GM23338 (cell line): ENCODE results near the gene ROGDI. TPM values are rescaled to one million over a fixed set of nuclear protein-coding genes. Genes with fewer than 3 reads are reported as not detected.

Source experiments
- EZH2 ChIP-seq: fragments of 200-600 bp; sonication (generic); IDR thresholded peaks from one replicate; pipeline ENCODE4 v1.8.0; 2017; ENCODE audit warnings: antibody characterized with exemption, mild to moderate bottlenecking, low read depth; ENCODE audit not compliant: unreplicated experiment
- POLR2AphosphoS5 ChIP-seq: IDR thresholded peaks from 2 replicates; pipeline ENCODE4 v1.6.1; 2016; ENCODE audit warnings: antibody characterized with exemption, low read depth
- STAT1 ChIP-seq: IDR thresholded peaks from one replicate; pipeline ENCODE4 v1.6.1; 2016; ENCODE audit warnings: antibody characterized with exemption; ENCODE audit not compliant: unreplicated experiment
- ZNF331 ChIP-seq: fragments of 250-450 bp; sonication (Bioruptor Pico); IDR thresholded peaks from 2 replicates; pipeline ENCODE4 v1.5.0; 2020; ENCODE audit warnings: low read depth, mild to moderate bottlenecking, moderate library complexity
- polyA plus RNA-seq: library from polyadenylated mRNA; unstranded; fragments of >200 nt; fragmentation: Nextera tagmentation; extraction: Ambion mirVana; gene quantifications from 2 replicates; pipeline ENCODE4 v1.2.1, GENCODE V29; 2016
- total RNA-seq: library from RNA; depleted of rRNA; stranded (reverse); fragments of >200 nt; shearing (Covaris generic); gene quantifications from 2 replicates; pipeline ENCODE4 v1.2.3, GENCODE V29; 2014
- TF ChIP-seq, protein P1 (sequence below): fragments of 250-450 bp; sonication (Bioruptor Pico); IDR thresholded peaks from 2 replicates; pipeline ENCODE4 v1.5.0; 2020; ENCODE audit warnings: mild to moderate bottlenecking, moderate library complexity
- TF ChIP-seq, protein P2 (sequence below): IDR thresholded peaks from 2 replicates; pipeline ENCODE4 v1.6.1; 2016; ENCODE audit warnings: antibody characterized with exemption
- TF ChIP-seq, protein P3 (sequence below): IDR thresholded peaks from one replicate; pipeline ENCODE4 v1.6.1; 2018; ENCODE audit warnings: antibody characterized with exemption; ENCODE audit not compliant: unreplicated experiment

The ROGDI gene
- total and polyA plus RNA-seq, 2 experiments from 2014 or later = 30.3 to 38.8 TPM

DNA sequence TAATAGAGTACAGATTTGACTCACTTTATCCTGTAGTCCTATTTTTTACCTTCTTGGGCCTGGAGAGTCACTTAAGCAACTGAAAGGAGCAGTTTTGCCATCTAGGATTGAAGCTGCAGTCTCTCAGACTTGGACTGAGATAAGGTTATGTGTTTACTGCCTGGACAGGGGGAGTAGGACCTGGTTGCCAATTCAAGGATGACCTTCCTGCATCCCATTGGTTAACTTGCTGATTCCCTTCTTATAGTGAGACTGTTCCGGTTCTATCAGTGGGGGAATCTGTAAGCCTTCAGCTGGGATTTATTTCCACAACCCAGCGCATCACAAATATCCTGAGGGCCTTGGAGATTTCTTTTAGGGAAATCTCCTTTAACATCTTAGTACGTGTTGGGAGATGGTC is 47.8 kb upstream of the ROGDI start (continued):
- TF ChIP-seq, protein P1, sequence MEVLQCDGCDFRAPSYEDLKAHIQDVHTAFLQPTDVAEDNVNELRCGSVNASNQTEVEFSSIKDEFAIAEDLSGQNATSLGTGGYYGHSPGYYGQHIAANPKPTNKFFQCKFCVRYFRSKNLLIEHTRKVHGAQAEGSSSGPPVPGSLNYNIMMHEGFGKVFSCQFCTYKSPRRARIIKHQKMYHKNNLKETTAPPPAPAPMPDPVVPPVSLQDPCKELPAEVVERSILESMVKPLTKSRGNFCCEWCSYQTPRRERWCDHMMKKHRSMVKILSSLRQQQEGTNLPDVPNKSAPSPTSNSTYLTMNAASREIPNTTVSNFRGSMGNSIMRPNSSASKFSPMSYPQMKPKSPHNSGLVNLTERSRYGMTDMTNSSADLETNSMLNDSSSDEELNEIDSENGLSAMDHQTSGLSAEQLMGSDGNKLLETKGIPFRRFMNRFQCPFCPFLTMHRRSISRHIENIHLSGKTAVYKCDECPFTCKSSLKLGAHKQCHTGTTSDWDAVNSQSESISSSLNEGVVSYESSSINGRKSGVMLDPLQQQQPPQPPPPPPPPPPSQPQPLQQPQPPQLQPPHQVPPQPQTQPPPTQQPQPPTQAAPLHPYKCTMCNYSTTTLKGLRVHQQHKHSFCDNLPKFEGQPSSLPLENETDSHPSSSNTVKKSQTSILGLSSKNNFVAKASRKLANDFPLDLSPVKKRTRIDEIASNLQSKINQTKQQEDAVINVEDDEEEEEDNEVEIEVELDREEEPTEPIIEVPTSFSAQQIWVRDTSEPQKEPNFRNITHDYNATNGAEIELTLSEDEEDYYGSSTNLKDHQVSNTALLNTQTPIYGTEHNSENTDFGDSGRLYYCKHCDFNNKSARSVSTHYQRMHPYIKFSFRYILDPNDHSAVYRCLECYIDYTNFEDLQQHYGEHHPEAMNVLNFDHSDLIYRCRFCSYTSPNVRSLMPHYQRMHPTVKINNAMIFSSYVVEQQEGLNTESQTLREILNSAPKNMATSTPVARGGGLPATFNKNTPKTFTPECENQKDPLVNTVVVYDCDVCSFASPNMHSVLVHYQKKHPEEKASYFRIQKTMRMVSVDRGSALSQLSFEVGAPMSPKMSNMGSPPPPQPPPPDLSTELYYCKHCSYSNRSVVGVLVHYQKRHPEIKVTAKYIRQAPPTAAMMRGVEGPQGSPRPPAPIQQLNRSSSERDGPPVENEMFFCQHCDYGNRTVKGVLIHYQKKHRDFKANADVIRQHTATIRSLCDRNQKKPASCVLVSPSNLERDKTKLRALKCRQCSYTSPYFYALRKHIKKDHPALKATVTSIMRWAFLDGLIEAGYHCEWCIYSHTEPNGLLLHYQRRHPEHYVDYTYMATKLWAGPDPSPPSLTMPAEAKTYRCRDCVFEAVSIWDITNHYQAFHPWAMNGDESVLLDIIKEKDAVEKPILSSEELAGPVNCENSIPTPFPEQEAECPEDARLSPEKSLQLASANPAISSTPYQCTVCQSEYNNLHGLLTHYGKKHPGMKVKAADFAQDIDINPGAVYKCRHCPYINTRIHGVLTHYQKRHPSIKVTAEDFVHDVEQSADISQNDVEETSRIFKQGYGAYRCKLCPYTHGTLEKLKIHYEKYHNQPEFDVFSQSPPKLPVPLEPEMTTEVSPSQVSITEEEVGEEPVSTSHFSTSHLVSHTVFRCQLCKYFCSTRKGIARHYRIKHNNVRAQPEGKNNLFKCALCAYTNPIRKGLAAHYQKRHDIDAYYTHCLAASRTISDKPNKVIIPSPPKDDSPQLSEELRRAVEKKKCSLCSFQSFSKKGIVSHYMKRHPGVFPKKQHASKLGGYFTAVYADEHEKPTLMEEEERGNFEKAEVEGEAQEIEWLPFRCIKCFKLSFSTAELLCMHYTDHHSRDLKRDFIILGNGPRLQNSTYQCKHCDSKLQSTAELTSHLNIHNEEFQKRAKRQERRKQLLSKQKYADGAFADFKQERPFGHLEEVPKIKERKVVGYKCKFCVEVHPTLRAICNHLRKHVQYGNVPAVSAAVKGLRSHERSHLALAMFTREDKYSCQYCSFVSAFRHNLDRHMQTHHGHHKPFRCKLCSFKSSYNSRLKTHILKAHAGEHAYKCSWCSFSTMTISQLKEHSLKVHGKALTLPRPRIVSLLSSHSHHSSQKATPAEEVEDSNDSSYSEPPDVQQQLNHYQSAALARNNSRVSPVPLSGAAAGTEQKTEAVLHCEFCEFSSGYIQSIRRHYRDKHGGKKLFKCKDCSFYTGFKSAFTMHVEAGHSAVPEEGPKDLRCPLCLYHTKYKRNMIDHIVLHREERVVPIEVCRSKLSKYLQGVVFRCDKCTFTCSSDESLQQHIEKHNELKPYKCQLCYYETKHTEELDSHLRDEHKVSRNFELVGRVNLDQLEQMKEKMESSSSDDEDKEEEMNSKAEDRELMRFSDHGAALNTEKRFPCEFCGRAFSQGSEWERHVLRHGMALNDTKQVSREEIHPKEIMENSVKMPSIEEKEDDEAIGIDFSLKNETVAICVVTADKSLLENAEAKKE (CRISPR knock-in tag) = no peak
- no peak for TF ChIP-seq POLR2AphosphoS5
- TF ChIP-seq EZH2 = no peak
- no peak for TF ChIP-seq STAT1
- no peak for TF ChIP-seq ZNF331
- TF ChIP-seq, protein P2, sequence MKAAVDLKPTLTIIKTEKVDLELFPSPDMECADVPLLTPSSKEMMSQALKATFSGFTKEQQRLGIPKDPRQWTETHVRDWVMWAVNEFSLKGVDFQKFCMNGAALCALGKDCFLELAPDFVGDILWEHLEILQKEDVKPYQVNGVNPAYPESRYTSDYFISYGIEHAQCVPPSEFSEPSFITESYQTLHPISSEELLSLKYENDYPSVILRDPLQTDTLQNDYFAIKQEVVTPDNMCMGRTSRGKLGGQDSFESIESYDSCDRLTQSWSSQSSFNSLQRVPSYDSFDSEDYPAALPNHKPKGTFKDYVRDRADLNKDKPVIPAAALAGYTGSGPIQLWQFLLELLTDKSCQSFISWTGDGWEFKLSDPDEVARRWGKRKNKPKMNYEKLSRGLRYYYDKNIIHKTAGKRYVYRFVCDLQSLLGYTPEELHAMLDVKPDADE = no peak
- TF ChIP-seq, protein P3, sequence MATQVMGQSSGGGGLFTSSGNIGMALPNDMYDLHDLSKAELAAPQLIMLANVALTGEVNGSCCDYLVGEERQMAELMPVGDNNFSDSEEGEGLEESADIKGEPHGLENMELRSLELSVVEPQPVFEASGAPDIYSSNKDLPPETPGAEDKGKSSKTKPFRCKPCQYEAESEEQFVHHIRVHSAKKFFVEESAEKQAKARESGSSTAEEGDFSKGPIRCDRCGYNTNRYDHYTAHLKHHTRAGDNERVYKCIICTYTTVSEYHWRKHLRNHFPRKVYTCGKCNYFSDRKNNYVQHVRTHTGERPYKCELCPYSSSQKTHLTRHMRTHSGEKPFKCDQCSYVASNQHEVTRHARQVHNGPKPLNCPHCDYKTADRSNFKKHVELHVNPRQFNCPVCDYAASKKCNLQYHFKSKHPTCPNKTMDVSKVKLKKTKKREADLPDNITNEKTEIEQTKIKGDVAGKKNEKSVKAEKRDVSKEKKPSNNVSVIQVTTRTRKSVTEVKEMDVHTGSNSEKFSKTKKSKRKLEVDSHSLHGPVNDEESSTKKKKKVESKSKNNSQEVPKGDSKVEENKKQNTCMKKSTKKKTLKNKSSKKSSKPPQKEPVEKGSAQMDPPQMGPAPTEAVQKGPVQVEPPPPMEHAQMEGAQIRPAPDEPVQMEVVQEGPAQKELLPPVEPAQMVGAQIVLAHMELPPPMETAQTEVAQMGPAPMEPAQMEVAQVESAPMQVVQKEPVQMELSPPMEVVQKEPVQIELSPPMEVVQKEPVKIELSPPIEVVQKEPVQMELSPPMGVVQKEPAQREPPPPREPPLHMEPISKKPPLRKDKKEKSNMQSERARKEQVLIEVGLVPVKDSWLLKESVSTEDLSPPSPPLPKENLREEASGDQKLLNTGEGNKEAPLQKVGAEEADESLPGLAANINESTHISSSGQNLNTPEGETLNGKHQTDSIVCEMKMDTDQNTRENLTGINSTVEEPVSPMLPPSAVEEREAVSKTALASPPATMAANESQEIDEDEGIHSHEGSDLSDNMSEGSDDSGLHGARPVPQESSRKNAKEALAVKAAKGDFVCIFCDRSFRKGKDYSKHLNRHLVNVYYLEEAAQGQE = no peak
